K562 (cell line): Measurements from ENCODE around the gene ERP27. TPM values are rescaled to one million over a fixed set of nuclear protein-coding genes. Genes with fewer than 3 reads are reported as not detected.

Experiments
- ATAC-seq: fragments of 200-7000 bp; cut with Tn5 transposase; 3 replicates; pipeline ENCODE4 v1.9.1; 2020; ENCODE audit warnings: moderate library complexity
- BruUV-seq: library from RNA; stranded (reverse); fragments of 400-500 nt; replicated peaks from 2 replicates; lab custom pipeline; 2021; lab: Mats Ljungman, UMichigan
- CTCF ChIA-PET: fragments of 300-600 bp; formaldehyde crosslinking; extraction: SDS; loops from one replicate; lab custom pipeline; 2021; ENCODE audit warnings: low intra/inter-chr PET ratio; lab: Yijun Ruan, JAX
- POLR2A ChIA-PET: fragments of 300-600, 350-650 bp; sonication (Branson Sonifier 250); formaldehyde crosslinking; extraction: SDS; loops from one replicate; lab custom pipeline; 2021; ENCODE audit warnings: antibody characterized with exemption, inconsistent platforms; lab: Yijun Ruan, JAX
- DNase-seq, 4 experiments: peaks; one replicate each; pipeline versions ENCODE4 v3.0.0 to v3.0.0-alpha.2; 2011 to 2018; ENCODE audit warnings: low spot score in 3 of 4, mixed read lengths in 3 of 4; ENCODE audit errors: extremely low read depth in 1 of 4
- FAIRE-seq: peaks from 2 replicates; lab custom pipeline; 2011; peaks lifted over from hg19 to GRCh38; lab: Jason Lieb, UNC
- H2AFZ ChIP-seq: 2 replicates; pipeline ENCODE4 v1.6.0; 2011; ENCODE audit warnings: low read depth, low read length, control low read depth, inconsistent platforms
- H3K27ac ChIP-seq: fragments of 200-600 bp; 3 replicates; pipeline ENCODE4 v1.8.0; 2011; ENCODE audit warnings: low read depth, mild to moderate bottlenecking, control low read depth, inconsistent platforms, low read length, moderate library complexity, mixed read lengths; ENCODE audit errors: extremely low read depth
- H3K27me3 ChIP-seq, 2 experiments: fragments of 300-600 bp in 1 of 2; 2 replicates in 1 of 2; 3 replicates in 1 of 2; pipeline versions ENCODE4 v1.6.0 to v1.8.0; 2011; ENCODE audit warnings: inconsistent platforms in 2 of 2, low read length in 2 of 2, mild to moderate bottlenecking in 1 of 2, mixed read lengths in 1 of 2, moderate library complexity in 1 of 2; ENCODE audit not compliant: control insufficient read depth in 2 of 2, insufficient read depth in 2 of 2
- H3K36me3 ChIP-seq: fragments of 300-600 bp; 3 replicates; pipeline ENCODE4 v1.8.0; 2011; ENCODE audit warnings: mild to moderate bottlenecking, low read length, inconsistent platforms; ENCODE audit not compliant: control insufficient read depth, insufficient read depth
- H3K4me1 ChIP-seq, 2 experiments: fragments of 200-600 bp in 1 of 2; replicated peaks in 1 of 2; 2 replicates in 1 of 2; 3 replicates in 1 of 2; pipeline versions ENCODE4 v1.5.1 to v1.8.0; 2011; ENCODE audit warnings: inconsistent platforms in 2 of 2, low read length in 2 of 2, mild to moderate bottlenecking in 1 of 2, mixed read lengths in 1 of 2, moderate library complexity in 1 of 2; ENCODE audit not compliant: control insufficient read depth in 2 of 2, insufficient read depth in 2 of 2
- H3K4me2 ChIP-seq: 2 replicates; pipeline ENCODE4 v1.6.1; 2011; ENCODE audit warnings: low read length, control low read depth, inconsistent platforms, mixed read lengths; ENCODE audit not compliant: insufficient read depth
- H3K4me3 ChIP-seq: fragments of 200-600 bp; sonication (generic), shearing (Covaris generic); 2 replicates; pipeline ENCODE4 v1.5.1; 2016; ENCODE audit warnings: control low read depth, inconsistent platforms
- H3K79me2 ChIP-seq: fragments of 200-600 bp; 3 replicates; pipeline ENCODE4 v1.8.0; 2011; ENCODE audit warnings: low read length, inconsistent platforms; ENCODE audit not compliant: control insufficient read depth, insufficient read depth
- H3K9ac ChIP-seq, 2 experiments: 2 replicates each; pipeline versions ENCODE4 v1.6.0 to v1.6.1; 2011; ENCODE audit warnings: low read depth in 2 of 2, low read length in 2 of 2, control low read depth in 1 of 2, inconsistent platforms in 1 of 2, mild to moderate bottlenecking in 1 of 2, mixed read lengths in 1 of 2; ENCODE audit not compliant: insufficient read depth in 1 of 2
- H3K9me1 ChIP-seq: one replicate; pipeline ENCODE4 v1.6.0; 2011; ENCODE audit warnings: inconsistent platforms, mild to moderate bottlenecking, low read length, moderate library complexity; ENCODE audit not compliant: control insufficient read depth, insufficient read depth
- H3K9me3 ChIP-seq: replicated peaks from 2 replicates; pipeline ENCODE4 v1.5.1; 2011; ENCODE audit warnings: low read depth, low read length, inconsistent platforms; ENCODE audit not compliant: control insufficient read depth, insufficient read depth
- H4K20me1 ChIP-seq: replicated peaks from 2 replicates; pipeline ENCODE4 v1.6.1; 2011; ENCODE audit warnings: low read length, inconsistent platforms, mixed read lengths; ENCODE audit not compliant: control insufficient read depth, insufficient read depth
- GABPA ChIP-seq: fragments of 200-800 bp; sonication (Bioruptor generic); conservative IDR thresholded peaks from 2 replicates; pipeline ENCODE4 v1.6.1; 2016; ENCODE audit warnings: low read depth, missing genetic modification characterization, missing compliant biosample characterization
- HOXB6 ChIP-seq: fragments of 250-450 bp; sonication (Bioruptor Pico); IDR thresholded peaks from 2 replicates; pipeline ENCODE4 v1.5.1; 2022; ENCODE audit warnings: mild to moderate bottlenecking, borderline replicate concordance
- YY1 ChIP-seq, 3 experiments: IDR thresholded peaks; 2 replicates each; pipeline ENCODE4 v1.6.1; 2011; ENCODE audit warnings: low read length in 2 of 3, mild to moderate bottlenecking in 2 of 3, moderate library complexity in 2 of 3, borderline replicate concordance in 1 of 3, control low read depth in 1 of 3, low read depth in 1 of 3; ENCODE audit not compliant: insufficient read depth in 3 of 3, insufficient replicate concordance in 2 of 3, control insufficient read depth in 1 of 3, insufficient read length in 1 of 3; ENCODE audit errors: extremely low read depth in 1 of 3
- ZNF584 ChIP-seq: fragments of 200-800 bp; sonication (Bioruptor generic); IDR thresholded peaks from 2 replicates; pipeline ENCODE4 v1.6.1; 2016; ENCODE audit warnings: low read depth, mild to moderate bottlenecking, missing genetic modification characterization, missing compliant biosample characterization
- WGBS: fragments of 100-300 bp; shearing (Covaris generic); methylation state at CpG from one replicate; pipeline ENCODE4 v1.1.6; 2016; ENCODE audit warnings: low coverage, mixed read lengths; ENCODE audit not compliant: insufficient coverage; ENCODE audit errors: missing lambda C conversion rate; 5-methylcytosine and 5-hydroxymethylcytosine counted together
- in situ Hi-C: fragments of 300-500 bp; cut with MboI; formaldehyde crosslinking; loops from 4 replicates; pipeline ENCODE4 v1.15.0; 2018; ENCODE audit warnings: inconsistent platforms, mixed read lengths
- intact Hi-C: fragments of 100-400 bp; cut with micrococcal nuclease; formaldehyde crosslinking; loops from 2 replicates; pipeline ENCODE4 v1.14.2; 2022
- polyA plus RNA-seq, 8 experiments: library from polyadenylated mRNA; depleted of rRNA in 4 of 8; stranded (reverse) in 5 of 8; unstranded in 3 of 8; fragments of >200 nt; fragmentation: Nextera tagmentation in 2 of 8; fragmentation: Illumina TruSeq in 1 of 8; extraction: Ambion mirVana in 2 of 8; extraction: Trizol in 1 of 8; gene quantifications; 2 replicates each; pipeline versions ENCODE4 v1.2.1 to v1.2.3, GENCODE V29; 2011 to 2014; ENCODE audit warnings: inconsistent platforms in 1 of 8, missing spikeins in 1 of 8
- total RNA-seq, 7 experiments: library from RNA; depleted of rRNA in 6 of 7; stranded (reverse); fragments of >200 nt in 6 of 7; fragmentation: Illumina TruSeq in 2 of 7; extraction: Trizol in 2 of 7; gene quantifications; 2 replicates each; pipeline versions ENCODE4 v1.2.1 to v1.2.3, GENCODE V29; 2011 to 2021; ENCODE audit warnings: low replicate concordance in 1 of 7

The ERP27 gene
- total and polyA plus RNA-seq, 9 of the 15 experiments (the other 6 are each of a cell fraction or from before 2014, with no cell fraction given) = 0.07 to 0.27 (median 0.11) TPM; not detected in 6

DNA sequence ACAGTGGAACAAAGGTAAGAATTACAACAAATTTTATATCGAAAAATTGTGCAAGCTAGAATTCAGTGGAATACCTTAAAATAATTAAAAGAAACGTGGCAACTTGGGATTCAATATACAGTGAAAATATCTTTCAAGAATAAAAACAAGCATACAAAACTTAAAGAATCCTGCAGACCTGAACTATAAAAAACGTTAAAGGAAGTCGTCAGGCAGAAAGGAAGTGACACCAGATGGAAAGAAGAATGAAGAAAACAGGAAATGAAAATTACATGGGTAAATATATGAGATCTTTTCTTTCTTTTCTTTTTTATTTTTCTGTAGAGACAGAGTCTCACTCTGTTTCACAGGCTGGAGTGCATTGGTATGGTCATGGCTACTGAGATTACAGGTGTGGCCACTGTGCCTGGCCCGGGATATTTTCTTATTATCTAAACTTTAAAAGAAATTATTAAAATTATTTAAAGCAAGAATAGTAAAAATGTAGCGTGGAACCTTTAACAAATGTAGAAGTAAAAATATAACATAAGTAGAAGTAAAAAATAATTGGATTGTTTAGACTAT, 57.4 kb downstream of the ERP27 start:
- Histone ChIP-seq H3K79me2 (no peaks in the 10 kb centered on the region), H3K9me1 (no peaks in the 10 kb centered on the region), H3K4me1 (no peaks in the 10 kb centered on the region), H2AFZ (no peak overlapping the region), H3K9ac (no peak overlapping the region), H3K27me3 (no peaks in the 10 kb centered on the region), H3K36me3 (no peaks in the 10 kb centered on the region)
- in situ Hi-C loops = no loop called here
- intact Hi-C loops = no loop called here
- no TSS peak for BruUV-seq
- POLR2A ChIA-PET = no interaction called here
- TF ChIP-seq GABPA (tag) = peak; percentile 29; the same call in 1 of the 2 replicates
- no peak for TF ChIP-seq HOXB6 (CRISPR knock-in tag)
- TF ChIP-seq, all 486 proteins: peak for 1
- DNase-seq (no peak), FAIRE-seq (no peak), ATAC-seq (no peak)
- WGBS = 2% methylated on average over 6 of the region's 6 CpGs
- H3K4me3 ChIP-seq = no peak overlapping the region
- no peaks in the 10 kb centered on the region for H3K9me3 ChIP-seq
- H4K20me1 ChIP-seq = no peaks in the 10 kb centered on the region
- H3K27ac ChIP-seq = no peak overlapping the region
- CTCF ChIA-PET = no interaction called here
- H3K4me2 ChIP-seq = no peak overlapping the region

DNA sequence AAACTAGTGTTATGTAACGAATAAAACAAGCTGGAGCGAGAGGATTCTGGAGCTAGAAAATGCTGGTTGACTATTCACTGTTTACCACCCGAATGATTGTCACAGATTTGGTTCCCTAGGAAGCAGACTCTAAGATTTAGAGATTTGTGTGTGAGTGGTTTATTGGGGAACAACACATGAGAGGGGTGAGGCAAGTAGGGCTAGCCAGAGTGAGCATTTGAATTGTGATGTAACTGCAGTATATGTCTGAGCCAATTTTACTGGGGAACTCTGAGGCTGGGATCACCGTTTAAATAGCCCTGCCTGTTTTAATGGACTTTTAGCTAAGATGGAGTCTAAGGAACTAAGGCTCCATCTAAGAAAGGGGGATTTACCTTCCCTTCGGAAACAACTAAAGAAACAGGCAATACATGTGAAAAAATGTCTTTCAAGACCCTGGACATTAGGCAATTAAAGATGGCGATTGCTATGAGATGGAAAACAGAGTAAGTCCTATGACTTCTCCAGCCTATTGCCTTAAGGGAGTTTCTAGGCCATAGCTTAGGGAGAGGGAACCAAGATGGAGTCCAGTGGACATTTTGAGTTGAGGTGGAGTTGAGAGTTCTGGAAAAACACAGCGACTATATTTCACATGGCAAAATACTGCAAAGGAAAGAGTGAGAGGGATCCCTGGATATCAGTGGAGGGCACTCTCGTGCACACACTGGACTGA, 59.0 kb downstream of the ERP27 start:
- Histone ChIP-seq H3K36me3 (no peaks in the 10 kb centered on the region), H3K4me2 (no peak overlapping the region), H3K4me1 (no peaks in the 10 kb centered on the region), H2AFZ (0 out of 2 replicates have a peak overlapping the region, but pooled peaks have one; percentile 16), H3K9me1 (no peaks in the 10 kb centered on the region), H4K20me1 (no peaks in the 10 kb centered on the region), H3K79me2 (no peaks in the 10 kb centered on the region), H3K27me3 (no peaks in the 10 kb centered on the region), H3K4me3 (no peak overlapping the region), H3K9me3 (no peaks in the 10 kb centered on the region), H3K27ac (no peak overlapping the region), H3K9ac (no peak overlapping the region)
- ChIA-PET CTCF (no interaction called here), POLR2A (no interaction called here)
- in situ Hi-C loops (no loop called here), intact Hi-C loops (no loop called here)
- 4% methylated on average over 8 of the region's 8 CpGs for WGBS
- FAIRE-seq = no peak
- ATAC-seq = no peak
- no peak for DNase-seq
- TF ChIP-seq ZNF584 = no peak
- peak in 1 of 3 experiments; percentile 7 for TF ChIP-seq YY1 (IDR thresholded peaks at IDR 0.05; ENCODE audit: borderline replicate concordance in 1 of 3, control insufficient read depth in 1 of 3, extremely low read depth in 1 of 3, insufficient read depth in 3 of 3, insufficient read length in 1 of 3, insufficient replicate concordance in 2 of 3, low read depth in 1 of 3, low read length in 2 of 3)
- no TSS peak for BruUV-seq
